Parathyroid adenoma (tissue), 2 donors: Measurements from ENCODE around the gene STAP2.
"Not testable (repeated sequence)": the region's sequence is repeated elsewhere in the genome, so short reads cannot be mapped to it uniquely, and the experiment has no call there.

Experiments
- H2AFZ ChIP-seq: fragments of 300-600 bp; sonication (generic); one replicate; pipeline ENCODE4 v1.7.0; 2017; ENCODE audit warnings: antibody characterized with exemption, mild to moderate bottlenecking
- H3K27ac ChIP-seq: fragments of 300-600 bp; sonication (generic); one replicate; pipeline ENCODE4 v1.7.0; 2017
- H3K27me3 ChIP-seq: fragments of 300-600 bp; sonication (generic); one replicate; pipeline ENCODE4 v1.7.0; 2017; ENCODE audit warnings: low read length; ENCODE audit not compliant: control insufficient read depth, insufficient read depth
- H3K36me3 ChIP-seq: fragments of 300-600 bp; sonication (generic); one replicate; pipeline ENCODE4 v1.7.0; 2017; ENCODE audit warnings: low read length; ENCODE audit not compliant: control insufficient read depth, insufficient read depth
- H3K4me1 ChIP-seq: fragments of 300-600 bp; sonication (generic); one replicate; pipeline ENCODE4 v1.7.0; 2017; ENCODE audit warnings: control low read depth
- H3K4me2 ChIP-seq: fragments of 300-600 bp; sonication (generic); one replicate; pipeline ENCODE4 v1.7.0; 2017; ENCODE audit warnings: low read length
- H3K4me3 ChIP-seq: fragments of 300-600 bp; sonication (generic); one replicate; pipeline ENCODE4 v1.7.0; 2017; ENCODE audit warnings: low read depth, low read length
- H3K79me2 ChIP-seq: fragments of 300-600 bp; sonication (generic); one replicate; pipeline ENCODE4 v1.7.0; 2017; ENCODE audit warnings: control low read depth
- H3K9ac ChIP-seq: fragments of 300-600 bp; sonication (generic); one replicate; pipeline ENCODE4 v1.7.0; 2017; ENCODE audit warnings: mild to moderate bottlenecking
- H3K9me3 ChIP-seq: fragments of 300-600 bp; sonication (generic); one replicate; pipeline ENCODE4 v1.7.0; 2017; ENCODE audit warnings: low read length; ENCODE audit not compliant: control insufficient read depth
- CTCF ChIP-seq: fragments of 300-600 bp; sonication (generic); IDR thresholded peaks from one replicate; pipeline ENCODE4 v1.7.0; 2017; ENCODE audit warnings: antibody characterized with exemption, mild to moderate bottlenecking
- donor health status: primary hyperparathyroidism.

The STAP2 gene

GRCh38 chr19:4277191-4277696, 61.4 kb downstream of the STAP2 start:
- no peaks in the 10 kb centered on the region for H3K27me3 ChIP-seq
- H3K4me3 ChIP-seq: no peak overlapping the region
- H3K79me2 ChIP-seq: no peaks in the 10 kb centered on the region
- TF ChIP-seq CTCF: no peak
- no peaks in the 10 kb centered on the region for H3K36me3 ChIP-seq
- H3K4me1 ChIP-seq: peaks cover 2% of the 10 kb centered on the region
- H3K9ac ChIP-seq: no peak overlapping the region
- H3K9me3 ChIP-seq: no peaks in the 10 kb centered on the region
- H3K27ac ChIP-seq: no peak overlapping the region
- H2AFZ ChIP-seq: no peak overlapping the region
- no peak overlapping the region for H3K4me2 ChIP-seq

GRCh38 chr19:4274321-4274686, 64.3 kb downstream of the STAP2 start:
- not testable (repeated sequence) for H3K4me3 ChIP-seq, H3K4me2 ChIP-seq, H3K27me3 ChIP-seq, H3K27ac ChIP-seq, H3K9me3 ChIP-seq, H2AFZ ChIP-seq, H3K79me2 ChIP-seq, H3K4me1 ChIP-seq, H3K36me3 ChIP-seq, H3K9ac ChIP-seq
